HG03175 (cell line): ENCODE results near the gene GFOD2.
"Not testable (repeated sequence)": the region's sequence is repeated elsewhere in the genome, so short reads cannot be mapped to it uniquely, and the experiment has no call there.

Experiments
- ATAC-seq: cut with Tn5 transposase; IDR thresholded peaks from one replicate; pipeline ENCODE4 v1.9.1; 2021; ENCODE audit warnings: mild to moderate bottlenecking, moderate library complexity; ENCODE audit not compliant: unreplicated experiment

GFOD2 gene

GRCh38 chr16:67719048-67719777, at the start of gene GFOD2:
TSS of gene GFOD2 (minus strand) at chr16:67719316. CDS start at chr16:67685715, 33,601 bp downstream.
- peak; percentile 89 for ATAC-seq

DNA sequence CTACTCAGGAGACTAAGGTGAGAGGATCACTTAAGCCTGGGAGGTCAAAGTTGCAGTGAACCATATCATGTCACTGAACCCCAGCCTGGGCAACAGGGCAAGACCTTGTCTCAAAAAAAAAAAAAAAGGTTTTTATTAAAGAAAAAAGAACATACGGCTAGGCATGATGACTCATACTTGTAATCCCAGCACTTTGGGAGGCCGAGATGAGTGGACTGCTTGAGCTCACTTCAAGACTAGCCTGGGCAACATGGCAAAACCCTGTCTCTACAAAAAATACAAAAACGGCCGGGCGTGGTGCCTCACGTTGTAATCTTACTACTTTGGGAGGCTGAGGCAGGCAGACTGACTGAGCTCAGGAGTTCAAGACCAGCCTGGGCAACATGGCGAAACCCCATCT, 48.8 kb upstream of the GFOD2 start:
- ATAC-seq, result no peak

- ATAC-seq, result no peak
These were observed 47.2 kb upstream of the GFOD2 start for GRCh38 chr16:67766291-67766690.

DNA sequence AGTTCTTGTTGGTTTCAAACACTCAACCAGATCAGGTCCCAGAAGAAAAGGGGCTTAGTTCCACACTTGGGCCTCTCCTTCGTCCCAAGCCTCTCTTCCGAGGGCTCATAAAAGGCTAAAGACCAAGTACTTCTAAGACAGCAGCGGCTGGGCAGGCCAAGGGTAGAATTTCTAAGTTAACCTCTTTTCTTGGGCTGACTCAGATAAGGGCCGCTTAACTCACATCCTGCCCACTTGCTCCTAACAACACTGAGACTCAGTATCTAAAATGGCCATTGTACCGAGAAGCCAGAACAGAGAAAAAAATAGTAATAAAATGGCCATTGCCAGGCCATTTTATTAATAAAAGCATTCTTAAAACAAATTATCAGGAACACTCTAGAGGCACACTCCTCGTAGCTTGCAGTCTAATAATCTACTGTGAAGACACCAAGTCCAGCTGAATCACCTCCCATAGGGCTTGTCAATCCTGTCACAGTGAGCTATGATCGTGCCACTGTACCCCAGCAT, 45.1 kb upstream of the GFOD2 start:
- no peak for ATAC-seq

- ATAC-seq, result no peak
These were observed 44.0 kb upstream of the GFOD2 start for GRCh38 chr16:67763066-67763465.

DNA sequence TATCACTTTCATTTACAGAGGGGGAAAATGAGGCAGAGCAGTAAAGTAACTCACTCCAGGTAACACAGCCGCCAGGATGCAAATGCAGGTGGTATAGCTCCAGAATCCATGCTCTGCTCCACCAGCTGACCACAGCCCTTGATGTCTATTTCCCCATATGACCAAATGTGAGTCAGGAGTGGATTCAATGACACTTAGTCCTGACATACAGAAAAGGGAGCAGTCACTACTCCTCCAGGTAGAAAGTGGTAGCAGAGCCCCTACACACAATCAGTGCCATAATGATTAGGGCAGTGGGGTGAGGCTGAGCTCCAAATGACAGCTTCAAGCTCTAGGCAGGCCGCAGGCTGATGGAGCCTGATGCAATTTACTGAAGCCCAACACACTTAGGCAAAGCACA, 43.3 kb upstream of the GFOD2 start:
- no peak for ATAC-seq

GRCh38 chr16:67761924-67762323, 42.8 kb upstream of the GFOD2 start:
- no peak for ATAC-seq

GRCh38 chr16:67760956-67761230, 41.8 kb upstream of the GFOD2 start:
- no peak for ATAC-seq

GRCh38 chr16:67760206-67760955, 41.3 kb upstream of the GFOD2 start:
- no peak for ATAC-seq

- ATAC-seq, result no peak
These were observed 39.9 kb upstream of the GFOD2 start for GRCh38 chr16:67758966-67759365.

DNA sequence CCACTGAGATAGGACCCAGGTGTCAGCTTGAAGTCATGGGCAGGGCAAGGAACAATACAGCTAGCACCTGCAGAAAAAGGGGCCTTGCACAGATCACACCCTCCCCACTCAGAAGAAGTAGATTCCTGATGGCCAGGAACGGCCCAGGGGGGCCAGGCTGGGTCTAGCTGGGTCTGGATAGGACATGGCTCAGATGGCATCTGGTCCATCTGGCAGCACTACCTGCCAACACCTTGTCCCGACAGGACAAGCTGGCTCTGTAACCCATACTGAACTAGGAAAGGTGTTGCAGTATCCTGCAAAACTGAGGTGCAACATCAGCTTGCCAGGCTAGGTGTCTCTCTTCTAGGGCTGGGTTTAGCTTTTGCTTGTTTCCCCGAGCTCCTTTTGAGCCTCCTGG, 38.9 kb upstream of the GFOD2 start:
- no peak for ATAC-seq

DNA sequence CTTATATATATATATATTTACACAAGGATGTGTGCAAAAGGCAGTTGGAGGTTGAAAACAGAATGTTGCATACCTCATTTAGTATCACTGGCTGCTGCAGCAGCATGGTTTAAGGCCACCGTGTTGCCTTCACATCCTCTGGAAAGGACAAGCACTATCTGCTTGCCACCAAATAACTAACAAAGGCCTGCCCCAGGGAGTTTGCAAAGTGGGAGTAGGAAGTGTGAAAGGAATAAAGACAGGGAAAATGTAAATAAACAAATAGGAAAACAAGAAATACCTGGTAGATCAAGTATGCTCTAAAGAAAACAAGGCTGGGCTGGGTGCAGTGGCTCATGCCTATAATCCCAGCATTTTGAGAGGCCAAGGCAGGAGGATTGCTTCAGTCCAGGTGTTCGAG, 33.5 kb upstream of the GFOD2 start:
- no peak for ATAC-seq

DNA sequence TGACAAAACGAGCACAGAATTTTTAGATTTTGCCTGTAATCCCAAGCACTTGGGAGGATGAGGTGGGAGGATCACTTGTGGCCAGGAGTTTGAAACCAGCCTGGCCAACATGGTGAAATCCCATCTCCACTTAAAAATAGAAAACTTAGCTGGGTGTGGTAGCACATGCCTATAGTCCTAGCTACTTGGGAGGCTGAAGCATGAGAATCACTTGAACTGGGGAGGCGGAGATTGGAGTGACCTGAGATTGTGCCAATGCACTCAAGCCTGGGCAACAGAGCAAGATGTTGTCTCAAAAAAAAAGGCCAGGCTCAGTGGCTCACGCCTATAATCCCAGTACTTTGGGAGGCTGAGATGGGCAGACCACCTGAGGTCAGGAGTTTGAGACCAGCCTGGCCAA, 32.2 kb upstream of the GFOD2 start:
- ATAC-seq, result not testable (repeated sequence)

GRCh38 chr16:67750466-67750865, 31.4 kb upstream of the GFOD2 start:
- no peak for ATAC-seq

DNA sequence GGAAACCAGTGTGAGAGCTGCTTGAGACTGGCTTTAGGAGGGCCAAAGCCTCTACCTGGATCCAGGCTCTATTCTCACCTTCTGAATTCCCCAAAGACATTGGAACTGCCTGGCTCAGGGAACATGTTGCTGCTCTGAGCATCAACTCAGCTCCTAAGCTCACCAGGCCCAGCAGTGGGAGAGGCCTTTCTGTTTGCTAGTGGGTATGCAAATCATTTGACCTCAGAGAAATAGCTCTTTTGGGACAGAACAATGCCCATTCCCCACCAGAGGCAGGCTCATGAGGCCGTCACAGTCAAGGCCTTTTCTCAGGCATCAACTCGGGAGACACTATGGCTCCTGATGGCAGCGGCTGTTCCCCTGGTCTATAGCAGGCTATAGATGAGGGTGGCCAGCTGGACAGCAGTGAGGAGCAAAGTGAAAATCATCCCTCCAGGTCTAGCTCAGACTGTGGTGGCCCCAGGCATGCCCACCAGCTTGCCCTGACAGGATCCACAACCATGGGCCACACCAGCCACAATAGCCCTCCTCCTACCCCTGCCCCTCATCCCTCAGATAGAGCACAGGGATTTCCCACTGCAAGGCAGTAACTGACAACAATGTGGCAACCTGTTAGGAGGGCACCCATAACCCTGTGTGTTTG, 30.4 kb upstream of the GFOD2 start:
- no peak for ATAC-seq

DNA sequence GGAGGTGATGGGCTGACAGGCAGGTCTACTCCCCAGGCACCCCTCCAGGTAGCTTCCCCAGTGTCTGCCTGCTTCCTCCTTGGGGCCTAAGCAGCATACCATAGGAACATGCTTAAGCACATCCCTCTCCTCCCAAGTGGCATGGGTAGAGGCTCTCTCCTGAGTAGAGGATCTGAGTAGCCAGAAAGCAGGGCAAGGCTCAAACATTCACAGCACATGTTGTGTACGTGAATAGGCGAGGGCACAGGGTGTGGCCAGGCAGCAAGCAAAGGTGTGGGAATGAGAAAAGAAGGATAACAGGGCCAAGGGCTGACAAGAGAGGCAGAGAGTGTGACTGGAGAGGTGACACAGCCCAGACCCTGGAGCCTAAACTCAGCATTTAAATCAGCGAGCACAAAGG, 29.7 kb upstream of the GFOD2 start:
- ATAC-seq, result no peak

DNA sequence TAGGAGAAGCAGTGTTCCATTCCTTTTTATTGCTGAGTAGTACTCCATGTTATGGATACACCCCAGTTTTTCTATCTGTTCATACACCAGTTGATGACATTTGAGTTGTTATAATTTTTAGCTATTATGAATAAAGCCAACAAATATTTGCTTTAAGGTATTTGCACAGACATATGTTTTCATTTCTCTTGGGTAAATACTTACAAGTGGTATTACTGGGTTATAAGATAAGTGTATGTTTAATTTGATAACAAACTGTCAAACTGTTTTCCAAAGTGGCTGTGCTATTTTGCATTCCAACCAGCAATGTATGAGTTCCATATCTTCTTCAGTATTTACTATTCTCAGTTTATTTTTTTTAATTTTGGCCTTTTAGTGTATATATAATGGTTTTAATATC, 27.7 kb upstream of the GFOD2 start:
- ATAC-seq, result no peak

DNA sequence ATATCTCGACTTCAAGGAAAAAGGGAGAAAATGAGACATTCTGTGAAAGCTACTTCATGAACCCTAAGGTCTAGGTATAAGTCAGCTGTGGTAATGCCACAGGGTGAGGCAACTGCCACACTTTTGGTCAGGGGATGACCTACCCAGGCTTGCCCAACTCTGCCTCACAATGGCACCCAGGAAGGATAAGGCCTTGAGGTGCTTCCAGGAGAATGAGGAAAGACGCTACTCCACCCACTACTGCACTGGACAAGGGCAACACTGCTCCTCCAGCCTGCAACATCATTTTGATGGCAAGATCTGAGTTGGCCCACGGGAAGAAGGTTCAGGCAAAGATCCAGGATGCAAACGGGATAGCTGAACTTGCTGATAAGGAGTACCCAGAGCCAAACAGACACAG, 22.0 kb upstream of the GFOD2 start:
- no peak for ATAC-seq

GRCh38 chr16:67740391-67740790, 21.3 kb upstream of the GFOD2 start:
- no peak for ATAC-seq

GRCh38 chr16:67736858-67737257, 17.7 kb upstream of the GFOD2 start:
- ATAC-seq, result no peak

GRCh38 chr16:67734731-67735201, 15.7 kb upstream of the GFOD2 start:
- no peak for ATAC-seq
